Measurements from ENCODE around the gene AKR7A3. TPM values are rescaled to one million over a fixed set of nuclear protein-coding genes. Genes with fewer than 3 reads are reported as not detected.

Gene AKR7A3
- total and polyA plus RNA-seq, 2 of the 4 experiments (the other 2 are of a cell fraction): 0.18 to 0.62 TPM

- DNase-seq (no peak), ATAC-seq (ENCODE audit: low read depth) (no peak)
- Histone ChIP-seq H2AK9ac (replicated peaks; ENCODE audit: low read depth, low read length, poor library complexity) (no peak overlapping the region), H2BK15ac (ENCODE audit: low read depth, low read length) (no peak overlapping the region), H2AFZ (replicated peaks; ENCODE audit: low read length, poor library complexity) (no peak overlapping the region), H3K4ac (ENCODE audit: low read depth, low read length) (no peak overlapping the region), H4K8ac (ENCODE audit: low read depth in 2 of 2, low read length in 2 of 2) (no peak overlapping the region), H3K9me1 (ENCODE audit: insufficient read depth, low read length) (no peaks in the 10 kb centered on the region), H3K79me1 (ENCODE audit: low read depth in 1 of 2, low read length in 2 of 2) (no peaks in the 10 kb centered on the region), H3K23ac (ENCODE audit: low read depth, low read length) (no peak overlapping the region), H2AK5ac (ENCODE audit: low read depth, low read length) (no peak overlapping the region), H3K27me3 (ENCODE audit: control insufficient read depth, insufficient read depth, low read length) (no peaks in the 10 kb centered on the region; the same call in 1 of the 2 replicates), H3K18ac (ENCODE audit: low read depth, low read length) (no peak overlapping the region), H3K27ac (ENCODE audit: insufficient read depth, low read length) (no peak overlapping the region), H3K56ac (ENCODE audit: extremely low read depth, insufficient read depth, low read length) (no peak overlapping the region), H4K20me1 (ENCODE audit: insufficient read depth, low read length) (no peaks in the 10 kb centered on the region), H2BK20ac (ENCODE audit: low read depth, low read length) (no peak overlapping the region), H3K9me3 (ENCODE audit: control insufficient read depth, insufficient read depth, low read length) (no peaks in the 10 kb centered on the region), H2BK5ac (ENCODE audit: low read depth, low read length, poor library complexity, severe bottlenecking) (no peak overlapping the region), H3K4me3 (ENCODE audit: insufficient read depth, low read depth, low read length) (no peak overlapping the region), H4K5ac (ENCODE audit: low read depth, low read length) (no peak overlapping the region), H2BK120ac (ENCODE audit: low read depth, low read length) (no peak overlapping the region), H3K14ac (replicated peaks; ENCODE audit: low read depth, low read length) (no peak overlapping the region), H3K36me3 (ENCODE audit: control insufficient read depth, insufficient read depth, low read length) (no peaks in the 10 kb centered on the region), H3K4me1 (ENCODE audit: control insufficient read depth, insufficient read depth, low read length) (no peaks in the 10 kb centered on the region), H3K9ac (ENCODE audit: low read depth, low read length) (no peak overlapping the region), H4K91ac (ENCODE audit: insufficient read depth, low read depth, low read length) (no peak overlapping the region), H3K4me2 (ENCODE audit: low read depth, low read length) (no peak overlapping the region)
- no TSS peak for BruUV-seq (replicated peaks)
- dilution Hi-C loops (cut with HindIII; ENCODE audit: low sequenced_read_pairs, unreplicated experiment): no loop called here
- intact Hi-C loops (cut with micrococcal nuclease): no loop called here
- 80% methylated on average over 10 of the region's 11 CpGs; no CpG with 5 or more reads in 1 of the 2 experiments for WGBS, 2 experiments (ENCODE audit: extremely low coverage in 2 of 2, insufficient read length in 1 of 2)
- ChIA-PET CTCF (no interaction called here), POLR2A (ENCODE audit: unreplicated experiment) (no interaction called here)
- no peak for TF ChIP-seq SMC3 (IDR thresholded peaks at IDR 0.05; ENCODE audit: low read depth, low read length)
- TF ChIP-seq RFX5 (IDR thresholded peaks at IDR 0.05; ENCODE audit: low read depth, low read length): no peak
- TF ChIP-seq RCOR1 (IDR thresholded peaks at IDR 0.05; ENCODE audit: insufficient replicate concordance, low read length): no peak
- TF ChIP-seq RAD21 (IDR thresholded peaks at IDR 0.05; ENCODE audit: low read length): no peak
- no peak for TF ChIP-seq MAZ (IDR thresholded peaks at IDR 0.05; ENCODE audit: borderline replicate concordance, low read depth, low read length)
- TF ChIP-seq ELK1 (IDR thresholded peaks at IDR 0.05; ENCODE audit: borderline replicate concordance, low read depth, low read length): no peak
- no peak for TF ChIP-seq CHD1 (IDR thresholded peaks at IDR 0.05; ENCODE audit: low read depth, low read length)
- TF ChIP-seq FOS (IDR thresholded peaks at IDR 0.05; ENCODE audit: low read depth, low read length): no peak
- TF ChIP-seq USF2 (IDR thresholded peaks at IDR 0.05; ENCODE audit: low read depth, low read length): no peak
- TF ChIP-seq MXI1 (IDR thresholded peaks at IDR 0.05; ENCODE audit: borderline replicate concordance, low read depth, low read length): no peak
- in situ Hi-C loops (cut with MboI; ENCODE audit: low sequenced_read_pairs): no loop called here
These were observed 20.1 kb downstream of the AKR7A3 start for GRCh38 chr1:19268445-19268844.

Data from IMR-90 (cell line).